Muscle of back (tissue), 13 donors: ENCODE data around the gene ITPA. TPM values are rescaled to one million over a fixed set of nuclear protein-coding genes. Genes with fewer than 3 reads are reported as not detected.
A peak's percentile ranks its signal among the peaks of the same experiment; 100 is the strongest.

Source experiments
- DNase-seq, 3 donors: peaks; one replicate each; pipeline versions ENCODE4 v3.0.0 to v3.0.0-alpha.2; 2013
- long read RNA-seq, 9 donors: transcript quantifications; one replicate each; lab custom pipeline, GENCODE V29; 2026
- polyA plus RNA-seq, 10 donors: library from polyadenylated mRNA; unstranded; fragments of 120-200 nt; gene quantifications; one replicate each; pipeline ENCODE4 v1.2.1, GENCODE V29; 2013; ENCODE audit not compliant: insufficient read length in 10 of 10

The ITPA gene
- 10 to 100 TPM; 28.9 to 46.7 (median 40.6) TPM for polyA plus RNA-seq
- long read RNA-seq, donor 1, transcript ITPA-201 (8 exons, 1,185 nt): major isoform, 18 of 21 reads
- long read RNA-seq, donor 1, partial matches to known transcripts: 0 of 21 reads
- long read RNA-seq, donor 1, other reads (novel, unspliced or antisense): 0 of 21 reads
- long read RNA-seq, donor 2, transcript ITPA-201 (8 exons, 1,185 nt): major isoform, 25 of 27 reads
- long read RNA-seq, donor 2, partial matches to known transcripts: 0 of 27 reads
- long read RNA-seq, donor 2, other reads (novel, unspliced or antisense): 0 of 27 reads
- long read RNA-seq, donor 3: 0 reads
- long read RNA-seq, donor 4, transcript ITPA-201 (8 exons, 1,185 nt): major isoform, 17 of 21 reads
- long read RNA-seq, donor 4, partial matches to known transcripts: 0 of 21 reads
- long read RNA-seq, donor 4, other reads (novel, unspliced or antisense): 0 of 21 reads
- long read RNA-seq, donor 5, transcript ITPA-201 (8 exons, 1,185 nt): major isoform, 33 of 38 reads
- long read RNA-seq, donor 5, partial matches to known transcripts: 0 of 38 reads
- long read RNA-seq, donor 5, other reads (novel, unspliced or antisense): 0 of 38 reads
- long read RNA-seq, donor 6, transcript ITPA-201 (8 exons, 1,185 nt): major isoform, 24 of 37 reads
- long read RNA-seq, donor 6, partial matches to known transcripts: 7 of 37 reads
- long read RNA-seq, donor 6, other reads (novel, unspliced or antisense): 0 of 37 reads
- long read RNA-seq, donor 7, transcript ITPA-201 (8 exons, 1,185 nt): major isoform, 32 of 35 reads
- long read RNA-seq, donor 7, partial matches to known transcripts: 0 of 35 reads
- long read RNA-seq, donor 7, other reads (novel, unspliced or antisense): 0 of 35 reads
- long read RNA-seq, donor 8, transcript ITPA-201 (8 exons, 1,185 nt): major isoform, 14 of 17 reads
- long read RNA-seq, donor 8, partial matches to known transcripts: 0 of 17 reads
- long read RNA-seq, donor 8, other reads (novel, unspliced or antisense): 0 of 17 reads
- long read RNA-seq, donor 9, partial matches to known transcripts: 0 of 2 reads
- long read RNA-seq, donor 9, other reads (novel, unspliced or antisense): 0 of 2 reads

GRCh38 chr20:3209257-3209945 is at the start of gene ITPA:
Gene ITPA, plus strand, starts transcription at chr20:3209498. Its CDS starts 54 bp downstream, at chr20:3209552.
- DNase-seq: peak; percentile 41 to 90 (median 71)

GRCh38 chr20:3160418-3160817 is 48.9 kb upstream of the ITPA start:
- DNase-seq: no peak

GRCh38 chr20:3161316-3162079 is 47.8 kb upstream of the ITPA start:
- DNase-seq: no peak

- DNase-seq: no peak
Measured at GRCh38 chr20:3162080-3162611, 47.2 kb upstream of the ITPA start.

- no peak for DNase-seq
Measured at GRCh38 chr20:3163099-3164042, 45.9 kb upstream of the ITPA start.

GRCh38 chr20:3164043-3164762 is 45.1 kb upstream of the ITPA start:
- no peak for DNase-seq

- no peak for DNase-seq
Measured at GRCh38 chr20:3164763-3165410, 44.4 kb upstream of the ITPA start.

GRCh38 chr20:3165473-3166337 is 43.6 kb upstream of the ITPA start:
- peak; percentile 33 to 89 (median 69) for DNase-seq

- no peak for DNase-seq
Measured at GRCh38 chr20:3166338-3166912, 42.9 kb upstream of the ITPA start.

- no peak for DNase-seq
Measured at GRCh38 chr20:3166913-3167342, 42.4 kb upstream of the ITPA start.

GRCh38 chr20:3167738-3168078 is 41.6 kb upstream of the ITPA start:
- no peak for DNase-seq

GRCh38 chr20:3168079-3168828 is 41.0 kb upstream of the ITPA start:
- DNase-seq: no peak

GRCh38 chr20:3168829-3169590 is 40.3 kb upstream of the ITPA start:
- DNase-seq: no peak

- DNase-seq: no peak
Measured at GRCh38 chr20:3171391-3172125, 37.7 kb upstream of the ITPA start.
